Heart left ventricle (tissue), 16 donors: Measurements from ENCODE around the gene OR13D1. TPM values are rescaled to one million over a fixed set of nuclear protein-coding genes. Genes with fewer than 3 reads are reported as not detected.
"Not testable (repeated sequence)": the region's sequence is repeated elsewhere in the genome, so short reads cannot be mapped to it uniquely, and the experiment has no call there.

Source experiments
- ATAC-seq, 4 donors: fragments of 200-7000 bp; cut with Tn5 transposase; one replicate each; pipeline ENCODE4 v1.9.1; 2020 to 2022; ENCODE audit warnings: moderate library complexity in 4 of 4, mild to moderate bottlenecking in 3 of 4, moderate number of reproducible peaks in 1 of 4
- DNase-seq, 5 donors: peaks; one replicate each; pipeline ENCODE4 v3.0.0-alpha.2; 2020
- H3K27ac ChIP-seq, 12 donors: fragments of 200-600 bp; sonication (generic) in 4 of 12; one replicate each; pipeline versions ENCODE4 v1.5.0 to v1.8.0; 2016 to 2022; ENCODE audit warnings: mild to moderate bottlenecking in 2 of 12
- H3K27me3 ChIP-seq, 9 donors: fragments of 200-600 bp; sonication (generic) in 2 of 9; one replicate each; pipeline versions ENCODE4 v1.5.1 to v1.8.0; 2016 to 2022; ENCODE audit warnings: mild to moderate bottlenecking in 3 of 9
- H3K36me3 ChIP-seq, 9 donors: fragments of 200-600 bp; sonication (generic) in 2 of 9; one replicate each; pipeline versions ENCODE4 v1.5.0 to v1.8.0; 2018 to 2022; ENCODE audit warnings: mild to moderate bottlenecking in 2 of 9
- H3K4me1 ChIP-seq, 12 donors: fragments of 200-600 bp; sonication (generic) in 4 of 12; one replicate each; pipeline versions ENCODE4 v1.5.0 to v1.8.0; 2016 to 2022; ENCODE audit warnings: mild to moderate bottlenecking in 3 of 12
- H3K4me3 ChIP-seq, 12 donors: fragments of 200-600 bp; sonication (generic) in 4 of 12; one replicate each; pipeline versions ENCODE4 v1.5.0 to v1.8.0; 2017 to 2022; ENCODE audit warnings: mild to moderate bottlenecking in 9 of 12, moderate library complexity in 4 of 12
- H3K9me3 ChIP-seq, 12 donors: fragments of 200-600 bp; sonication (generic) in 4 of 12; one replicate each; pipeline versions ENCODE4 v1.5.0 to v1.8.0; 2016 to 2022; ENCODE audit warnings: mild to moderate bottlenecking in 1 of 12
- CTCF ChIP-seq, 12 donors: fragments of 200-600 bp; sonication (generic) in 4 of 12; IDR thresholded peaks; one replicate each; pipeline versions ENCODE4 v1.5.0 to v1.8.0; 2018 to 2022; ENCODE audit warnings: antibody characterized with exemption in 12 of 12, mild to moderate bottlenecking in 5 of 12
- POLR2A ChIP-seq, 2 donors: fragments of 450-650 bp; IDR thresholded peaks; one replicate each; pipeline ENCODE4 v1.6.1; 2017; ENCODE audit warnings: antibody characterized with exemption in 2 of 2, mild to moderate bottlenecking in 2 of 2, moderate library complexity in 2 of 2
- WGBS, 4 donors: extraction: QIAGEN DNeasy Blood & Tissue Kit in 2 of 4; methylation state at CpG; one replicate each; pipeline versions ENCODE4 v1.1.5 to v1.1.7; 2013 to 2018; 5-methylcytosine and 5-hydroxymethylcytosine counted together
- intact Hi-C, 10 donors: fragments of 100-400 bp; cut with DNase I; formaldehyde crosslinking; loops; one replicate each; pipeline versions ENCODE4 v1.11.1 to v1.14.2; 2022
- polyA plus RNA-seq, 2 donors: library from polyadenylated mRNA; stranded (reverse); fragments of 200-250 nt; gene quantifications; one replicate each; pipeline ENCODE4 v1.2.3, GENCODE V29; 2013
- total RNA-seq, 9 donors: library from RNA; depleted of rRNA in 2 of 9; stranded (reverse); fragments of >200 nt in 2 of 9; fragmentation: NEBNext Ultra II Directional in 3 of 9; extraction: Animal tissue kit (Norgen Biotek cat#: 25700) in 3 of 9; gene quantifications; one replicate each; pipeline versions ENCODE4 v1.1.0 to v1.2.4, GENCODE V29; 2016 to 2023
- donor health status: ischemic (EF 13 %, LVEDD 7.1; RV severe dilation, severe dysfunction).
- donor health status: healthy with polysubstance abuse.
- donor health status: DM: no; HTN: yes; CAD: no.
- donor health status: DM: no; HTN: no; CAD: no.
- donor health status: ischemic (EF 25% LVEDD 6.9; RV normal size, moderate dysfunction).
- donor health status: ischemic (EF 25% LVEDD 5.7; RV mildly dilated, moderate dysfunction).
- donor health status: healthy.
- donor health status: DM: yes; HTN: yes; CAD: no.
- donor health status: ischemic (EF 35%, LVEDD 5.7; RV mildly dilated, moderate dysfunction).
- donor health status: nonischemic (EF 11% LVEDD 7.7; RV severe dilation, severe dysfunction).
- donor health status: DM: yes; HTN: yes; CAD: no.
- donor health status: PGD.
- donor health status: ischemic (EF 29% LVEDD 5.4; RV normal size, mild dysfunction).
- donor health status: nonischemic (EF 23%, LVEDD 6.1; RV moderate dilation, normal function).

Gene OR13D1
- total and polyA plus RNA-seq, 11 donors: not detected

GRCh38 chr9:104686081-104686480 lies 8.2 kb upstream of the OR13D1 start:
- ATAC-seq: no peak
- H3K9me3 ChIP-seq: no peaks in the 10 kb centered on the region
- TF ChIP-seq CTCF (IDR thresholded peaks at IDR 0.05): no peak
- TF ChIP-seq POLR2A (IDR thresholded peaks at IDR 0.05): no peak
- H3K27me3 ChIP-seq: no peaks in the 10 kb centered on the region
- no peaks in the 10 kb centered on the region for H3K36me3 ChIP-seq
- H3K4me3 ChIP-seq: no peak overlapping the region
- no peak for DNase-seq
- intact Hi-C loops: no loop called here
- H3K27ac ChIP-seq: no peak overlapping the region
- H3K4me1 ChIP-seq: no peaks in the 10 kb centered on the region
- WGBS, 4 donors: 34 to 71% (median 50%) methylated on average over 2 of the region's 2 CpGs

GRCh38 chr9:104700306-104700705 lies 6.0 kb downstream of the OR13D1 start:
- Histone ChIP-seq H3K4me3 (no peak overlapping the region), H3K27me3 (no peaks in the 10 kb centered on the region), H3K4me1 (no peaks in the 10 kb centered on the region), H3K9me3 (peaks cover 0 to 3% (median 0%) of the 10 kb centered on the region in 12 donors), H3K27ac (no peak overlapping the region), H3K36me3 (no peaks in the 10 kb centered on the region)
- ATAC-seq (no peak), DNase-seq (no peak)
- TF ChIP-seq POLR2A (IDR thresholded peaks at IDR 0.05) (no peak), CTCF (IDR thresholded peaks at IDR 0.05) (no peak)
- 90 to 94% (median 91%) methylated on average over 3 of the region's 3 CpGs for WGBS, 4 donors
- intact Hi-C loops: no loop called here

- WGBS, 4 donors: 35 to 58% (median 43%) methylated on average over 1 of the region's 1 CpG
- H3K9me3 ChIP-seq: peaks cover 0 to 23% (median 0%) of the 10 kb centered on the region in 12 donors
- H3K27ac ChIP-seq, DNase-seq, H3K4me1 ChIP-seq, H3K27me3 ChIP-seq, ATAC-seq, H3K36me3 ChIP-seq, intact Hi-C loops, H3K4me3 ChIP-seq: not testable (repeated sequence)
These were observed 14.4 kb downstream of the OR13D1 start for GRCh38 chr9:104708737-104709136.

- H3K27me3 ChIP-seq: no peaks in the 10 kb centered on the region
- no peak for ATAC-seq
- DNase-seq: no peak
- no peaks in the 10 kb centered on the region for H3K36me3 ChIP-seq
- WGBS, 4 donors: 75 to 84% (median 82%) methylated on average over 4 of the region's 4 CpGs
- intact Hi-C loops: no loop called here
- no peak overlapping the region for H3K27ac ChIP-seq
- no peak overlapping the region for H3K4me3 ChIP-seq
- peaks cover 0 to 7% (median 0%) of the 10 kb centered on the region in 12 donors for H3K9me3 ChIP-seq
- H3K4me1 ChIP-seq: no peaks in the 10 kb centered on the region
- TF ChIP-seq POLR2A (IDR thresholded peaks at IDR 0.05) (no peak), CTCF (IDR thresholded peaks at IDR 0.05) (no peak)
These were observed 17.3 kb downstream of the OR13D1 start for GRCh38 chr9:104711604-104712003.

- no peaks in the 10 kb centered on the region for H3K27me3 ChIP-seq
- WGBS, 4 donors: 75 to 78% (median 76%) methylated on average over 3 to 5 of the region's 5 CpGs
- H3K36me3 ChIP-seq: no peaks in the 10 kb centered on the region
- DNase-seq (no peak), ATAC-seq (no peak)
- H3K4me1 ChIP-seq: no peaks in the 10 kb centered on the region
- intact Hi-C loops: no loop called here
- TF ChIP-seq CTCF (IDR thresholded peaks at IDR 0.05) (no peak), POLR2A (IDR thresholded peaks at IDR 0.05) (no peak)
- H3K4me3 ChIP-seq: no peak overlapping the region
- H3K9me3 ChIP-seq: no peaks in the 10 kb centered on the region
- H3K27ac ChIP-seq: no peak overlapping the region
These were observed 30.7 kb downstream of the OR13D1 start for GRCh38 chr9:104725014-104725413.
